H9 (cell line): ENCODE measurements around the gene RCAN2. TPM values are rescaled to one million over a fixed set of nuclear protein-coding genes. Genes with fewer than 3 reads are reported as not detected.

Source experiments
- DNase-seq: peaks from one replicate; pipeline ENCODE4 v3.0.0-alpha.2; 2017
- H2AFZ ChIP-seq: one replicate; pipeline ENCODE4 v1.6.1; 2013; ENCODE audit warnings: mild to moderate bottlenecking, low read length, control low read depth, moderate library complexity
- H2AK5ac ChIP-seq: 2 replicates; pipeline ENCODE4 v1.6.1; 2013; ENCODE audit warnings: low read length, control low read depth, mixed read lengths; ENCODE audit not compliant: insufficient read length
- H2BK120ac ChIP-seq: one replicate; pipeline ENCODE4 v1.6.1; 2013; ENCODE audit warnings: low read depth, mild to moderate bottlenecking, low read length, control low read depth, inconsistent platforms; ENCODE audit not compliant: poor library complexity, severe bottlenecking
- H2BK12ac ChIP-seq: 2 replicates; pipeline ENCODE4 v1.6.1; 2013; ENCODE audit warnings: low read length, control low read depth, mixed read lengths, low read depth; ENCODE audit not compliant: insufficient read length
- H2BK15ac ChIP-seq: 2 replicates; pipeline ENCODE4 v1.6.1; 2013; ENCODE audit warnings: low read depth, low read length, control low read depth
- H2BK20ac ChIP-seq: one replicate; pipeline ENCODE4 v1.6.1; 2013; ENCODE audit warnings: low read depth, mild to moderate bottlenecking, low read length, control low read depth, inconsistent platforms; ENCODE audit not compliant: poor library complexity, severe bottlenecking
- H2BK5ac ChIP-seq: 2 replicates; pipeline ENCODE4 v1.6.1; 2013; ENCODE audit warnings: low read length, control low read depth, mixed read lengths; ENCODE audit not compliant: insufficient read length
- H3K14ac ChIP-seq: 2 replicates; pipeline ENCODE4 v1.6.1; 2013; ENCODE audit warnings: low read length, control low read depth; ENCODE audit not compliant: insufficient read depth
- H3K18ac ChIP-seq: 2 replicates; pipeline ENCODE4 v1.6.1; 2013; ENCODE audit warnings: low read depth, mild to moderate bottlenecking, mixed read lengths, low read length, control low read depth; ENCODE audit not compliant: insufficient read length
- H3K23ac ChIP-seq: 2 replicates; pipeline ENCODE4 v1.6.1; 2013; ENCODE audit warnings: low read length, control low read depth, mixed read lengths, low read depth; ENCODE audit not compliant: insufficient read length
- H3K23me2 ChIP-seq: 2 replicates; pipeline ENCODE4 v1.6.1; 2013; ENCODE audit warnings: low read depth, mild to moderate bottlenecking, mixed read lengths, low read length, control low read depth; ENCODE audit not compliant: insufficient read length, poor library complexity, severe bottlenecking
- H3K27ac ChIP-seq: 2 replicates; pipeline ENCODE4 v1.5.1; 2013; ENCODE audit warnings: low read length, control low read depth, mixed read lengths, low read depth; ENCODE audit not compliant: insufficient read length
- H3K27me3 ChIP-seq: 2 replicates; pipeline ENCODE4 v1.6.1; 2013; ENCODE audit warnings: low read length, control low read depth, inconsistent platforms; ENCODE audit not compliant: insufficient read depth
- H3K4ac ChIP-seq: 2 replicates; pipeline ENCODE4 v1.6.1; 2013; ENCODE audit warnings: low read depth, mild to moderate bottlenecking, control low read depth, inconsistent platforms, low read length, moderate library complexity
- H3K4me1 ChIP-seq: 2 replicates; pipeline ENCODE4 v1.6.1; 2013; ENCODE audit warnings: low read length, control low read depth, inconsistent platforms; ENCODE audit not compliant: insufficient read depth
- H3K4me2 ChIP-seq: 2 replicates; pipeline ENCODE4 v1.6.1; 2013; ENCODE audit warnings: low read length, control low read depth, mixed read lengths; ENCODE audit not compliant: insufficient read length, insufficient read depth
- H3K56ac ChIP-seq: 2 replicates; pipeline ENCODE4 v1.6.1; 2013; ENCODE audit warnings: low read depth, mild to moderate bottlenecking, mixed read lengths, low read length, control low read depth; ENCODE audit not compliant: insufficient read length
- H3K79me1 ChIP-seq: 2 replicates; pipeline ENCODE4 v1.6.1; 2013; ENCODE audit warnings: low read depth, mild to moderate bottlenecking, moderate library complexity, low read length, control low read depth, inconsistent platforms; ENCODE audit not compliant: insufficient read depth, poor library complexity, severe bottlenecking
- H3K79me2 ChIP-seq: 2 replicates; pipeline ENCODE4 v1.6.1; 2013; ENCODE audit warnings: low read length, control low read depth, inconsistent platforms; ENCODE audit not compliant: insufficient read depth
- H3K9ac ChIP-seq: 2 replicates; pipeline ENCODE4 v1.6.1; 2013; ENCODE audit warnings: low read length, control low read depth, mixed read lengths; ENCODE audit not compliant: insufficient read length; ENCODE audit errors: extremely low read depth
- H3K9me3 ChIP-seq: one replicate; pipeline ENCODE4 v1.6.1; 2013; ENCODE audit warnings: low read depth, low read length, inconsistent platforms; ENCODE audit not compliant: control insufficient read depth
- H3T11ph ChIP-seq: one replicate; pipeline ENCODE4 v1.6.1; 2013; ENCODE audit warnings: mild to moderate bottlenecking, low read length, control low read depth, inconsistent platforms
- H4K20me1 ChIP-seq: one replicate; pipeline ENCODE4 v1.6.1; 2013; ENCODE audit not compliant: control insufficient read depth, insufficient read length, insufficient read depth
- H4K5ac ChIP-seq: 2 replicates; pipeline ENCODE4 v1.6.1; 2013; ENCODE audit warnings: low read depth, mild to moderate bottlenecking, mixed read lengths, low read length, control low read depth; ENCODE audit not compliant: insufficient read length
- H4K8ac ChIP-seq: replicated peaks from 2 replicates; pipeline ENCODE4 v1.6.1; 2013; ENCODE audit warnings: low read length, control low read depth, mixed read lengths, low read depth; ENCODE audit not compliant: insufficient read length
- H4K91ac ChIP-seq: 2 replicates; pipeline ENCODE4 v1.6.1; 2013; ENCODE audit warnings: low read depth, mild to moderate bottlenecking, moderate library complexity, mixed read lengths, low read length, control low read depth; ENCODE audit not compliant: insufficient read length
- H3K27ac Mint-ChIP-seq, 3 experiments: 2 replicates in 2 of 3; 3 replicates in 1 of 3; pipeline ENCODE4 v1.8.0; 2020 to 2021; ENCODE audit warnings: mixed read lengths in 3 of 3, mild to moderate bottlenecking in 1 of 3, moderate library complexity in 1 of 3
- H3K27me3 Mint-ChIP-seq: 2 replicates; pipeline ENCODE4 v1.8.0; 2021; ENCODE audit warnings: low read depth, mild to moderate bottlenecking, moderate library complexity, mixed read lengths
- H3K36me3 Mint-ChIP-seq, 3 experiments: 2 replicates in 2 of 3; 3 replicates in 1 of 3; pipeline ENCODE4 v1.8.0; 2020 to 2021; ENCODE audit warnings: low read depth in 3 of 3, mixed read lengths in 3 of 3; ENCODE audit not compliant: insufficient read depth in 1 of 3
- H3K4me1 Mint-ChIP-seq, 2 experiments: 2 replicates each; pipeline ENCODE4 v1.8.0; 2020; ENCODE audit warnings: mixed read lengths in 2 of 2
- H3K4me3 Mint-ChIP-seq, 2 experiments: 2 replicates in 1 of 2; 3 replicates in 1 of 2; pipeline ENCODE4 v1.8.0; 2020 to 2021; ENCODE audit warnings: mild to moderate bottlenecking in 2 of 2, mixed read lengths in 2 of 2, moderate library complexity in 1 of 2
- H3K9me3 Mint-ChIP-seq, 2 experiments: 2 replicates in 1 of 2; 3 replicates in 1 of 2; pipeline ENCODE4 v1.8.0; 2020; ENCODE audit warnings: mild to moderate bottlenecking in 2 of 2, mixed read lengths in 2 of 2, moderate library complexity in 1 of 2
- WGBS: extraction: QIAGEN DNeasy Blood & Tissue Kit; methylation state at CpG from one replicate; pipeline ENCODE4 v1.1.7; 2013; ENCODE audit warnings: missing lambda C conversion rate, low lambda C conversion rate, mixed read lengths; ENCODE audit not compliant: insufficient read length; ENCODE audit errors: extremely low coverage; 5-methylcytosine and 5-hydroxymethylcytosine counted together
- total RNA-seq: library from RNA; stranded (reverse); gene quantifications from 2 replicates; pipeline ENCODE4 v1.2.1, GENCODE V29; 2021
- TF ChIP-seq, protein P1 (sequence below): fragments of 200-600 bp; sonication (generic); conservative IDR thresholded peaks from 3 replicates; pipeline ENCODE4 v1.8.0; 2021; ENCODE audit warnings: antibody characterized with exemption, mild to moderate bottlenecking

Gene RCAN2
- total RNA-seq, 1 experiment from 2014 or later: 3.0 TPM

GRCh38 chr6:46184114-46184513, 307.1 kb downstream of the RCAN2 start:
- no peaks in the 10 kb centered on the region for H4K20me1 ChIP-seq
- no peak overlapping the region for H3K4ac ChIP-seq
- H3T11ph ChIP-seq: no peak overlapping the region
- H4K5ac ChIP-seq: no peak overlapping the region
- no peaks in the 10 kb centered on the region for H3K23me2 ChIP-seq
- Mint-ChIP-seq H3K36me3 (no peaks in the 10 kb centered on the region), H3K27ac (no peak overlapping the region), H3K9me3 (no peaks in the 10 kb centered on the region), H3K27me3 (peaks cover 4% of the 10 kb centered on the region), H3K4me3 (no peak overlapping the region), H3K4me1 (no peaks in the 10 kb centered on the region)
- H2BK120ac ChIP-seq: no peak overlapping the region
- H3K79me1 ChIP-seq: no peaks in the 10 kb centered on the region
- no peak overlapping the region for H2BK5ac ChIP-seq
- no peak overlapping the region for H4K8ac ChIP-seq
- H2BK20ac ChIP-seq: no peak overlapping the region
- H3K4me1 ChIP-seq: no peaks in the 10 kb centered on the region
- H3K9ac ChIP-seq: no peak overlapping the region
- no peak overlapping the region for H3K56ac ChIP-seq
- no peak overlapping the region for H3K23ac ChIP-seq
- no peaks in the 10 kb centered on the region for H3K9me3 ChIP-seq
- H2BK15ac ChIP-seq: no peak overlapping the region
- no peaks in the 10 kb centered on the region for H3K27me3 ChIP-seq
- TF ChIP-seq, protein P1, sequence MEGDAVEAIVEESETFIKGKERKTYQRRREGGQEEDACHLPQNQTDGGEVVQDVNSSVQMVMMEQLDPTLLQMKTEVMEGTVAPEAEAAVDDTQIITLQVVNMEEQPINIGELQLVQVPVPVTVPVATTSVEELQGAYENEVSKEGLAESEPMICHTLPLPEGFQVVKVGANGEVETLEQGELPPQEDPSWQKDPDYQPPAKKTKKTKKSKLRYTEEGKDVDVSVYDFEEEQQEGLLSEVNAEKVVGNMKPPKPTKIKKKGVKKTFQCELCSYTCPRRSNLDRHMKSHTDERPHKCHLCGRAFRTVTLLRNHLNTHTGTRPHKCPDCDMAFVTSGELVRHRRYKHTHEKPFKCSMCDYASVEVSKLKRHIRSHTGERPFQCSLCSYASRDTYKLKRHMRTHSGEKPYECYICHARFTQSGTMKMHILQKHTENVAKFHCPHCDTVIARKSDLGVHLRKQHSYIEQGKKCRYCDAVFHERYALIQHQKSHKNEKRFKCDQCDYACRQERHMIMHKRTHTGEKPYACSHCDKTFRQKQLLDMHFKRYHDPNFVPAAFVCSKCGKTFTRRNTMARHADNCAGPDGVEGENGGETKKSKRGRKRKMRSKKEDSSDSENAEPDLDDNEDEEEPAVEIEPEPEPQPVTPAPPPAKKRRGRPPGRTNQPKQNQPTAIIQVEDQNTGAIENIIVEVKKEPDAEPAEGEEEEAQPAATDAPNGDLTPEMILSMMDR: no peak; the same call in 2 of the 3 replicates
- H2AFZ ChIP-seq: no peak overlapping the region
- DNase-seq: no peak
- H3K27ac ChIP-seq: no peak overlapping the region
- no CpG with 5 or more reads among the region's 4 CpGs for WGBS
- no peak overlapping the region for H2BK12ac ChIP-seq
- H2AK5ac ChIP-seq: no peak overlapping the region
- H3K14ac ChIP-seq: no peak overlapping the region
- no peak overlapping the region for H3K18ac ChIP-seq
- H3K79me2 ChIP-seq: no peaks in the 10 kb centered on the region
- no peak overlapping the region for H4K91ac ChIP-seq
- H3K4me2 ChIP-seq: no peak overlapping the region
